Renal cortex interstitium (tissue), 11 donors: ENCODE data around the gene C2orf80. TPM values are rescaled to one million over a fixed set of nuclear protein-coding genes. Genes with fewer than 3 reads are reported as not detected.

Experiments used
- DNase-seq, 11 donors: peaks; one replicate each; pipeline ENCODE4 v3.0.0-alpha.2; 2013; ENCODE audit warnings: low read depth in 9 of 11, low spot score in 4 of 11; ENCODE audit errors: extremely low read depth in 1 of 11
- polyA plus RNA-seq, 3 donors: library from polyadenylated mRNA; unstranded; fragments of 120-200 nt; gene quantifications; one replicate each; pipeline ENCODE4 v1.2.1, GENCODE V29; 2013; ENCODE audit not compliant: insufficient read length in 3 of 3

C2orf80 gene
- polyA plus RNA-seq, 3 donors = 0.23 to 0.32 (median 0.25) TPM

- DNase-seq = no peak
These were observed 5.7 kb downstream of the C2orf80 start for GRCh38 chr2:208183972-208184705.

GRCh38 chr2:208183526-208183925, 6.3 kb downstream of the C2orf80 start:
- no peak for DNase-seq

- DNase-seq = no peak
These were observed 7.0 kb downstream of the C2orf80 start for GRCh38 chr2:208182835-208183234.

- no peak for DNase-seq
These were observed 10.7 kb downstream of the C2orf80 start for GRCh38 chr2:208179028-208179609.

- DNase-seq = no peak
These were observed 14.0 kb downstream of the C2orf80 start for GRCh38 chr2:208175840-208176153.

GRCh38 chr2:208175069-208175839, 14.6 kb downstream of the C2orf80 start:
- peak; percentile 54 to 80 (median 68) for DNase-seq

- DNase-seq = no peak
These were observed 15.7 kb downstream of the C2orf80 start for GRCh38 chr2:208174144-208174543.

- DNase-seq = no peak
These were observed 17.7 kb downstream of the C2orf80 start for GRCh38 chr2:208172125-208172524.

- no peak for DNase-seq
These were observed 24.7 kb downstream of the C2orf80 start for GRCh38 chr2:208164951-208165755.

- DNase-seq = no peak
These were observed 26.3 kb downstream of the C2orf80 start, which contains the start of gene CRYGA for GRCh38 chr2:208163489-208163888. Gene CRYGA (minus strand): TSS chr2:208163589. CDS start chr2:208163556, 33 bp downstream.

GRCh38 chr2:208156439-208156838, 33.4 kb downstream of the C2orf80 start:
- DNase-seq = no peak

- DNase-seq = no peak
These were observed 36.7 kb downstream of the C2orf80 start for GRCh38 chr2:208153156-208153555.

- no peak for DNase-seq
These were observed 38.9 kb downstream of the C2orf80 start for GRCh38 chr2:208150956-208151355.

GRCh38 chr2:208150094-208150493, 39.7 kb downstream of the C2orf80 start:
- DNase-seq = no peak

- no peak for DNase-seq
These were observed 41.0 kb downstream of the C2orf80 start for GRCh38 chr2:208148803-208149202.

- DNase-seq = no peak
These were observed 42.1 kb downstream of the C2orf80 start for GRCh38 chr2:208147759-208148158.

GRCh38 chr2:208147008-208147407, 42.8 kb downstream of the C2orf80 start:
- no peak for DNase-seq

GRCh38 chr2:208146006-208146405, 43.8 kb downstream of the C2orf80 start, which contains the start of gene CRYGB:
Gene CRYGB (minus strand): TSS chr2:208146158. CDS start chr2:208146120, 38 bp downstream.
- DNase-seq = no peak
